ENCODE data around the gene APC2.

DNA sequence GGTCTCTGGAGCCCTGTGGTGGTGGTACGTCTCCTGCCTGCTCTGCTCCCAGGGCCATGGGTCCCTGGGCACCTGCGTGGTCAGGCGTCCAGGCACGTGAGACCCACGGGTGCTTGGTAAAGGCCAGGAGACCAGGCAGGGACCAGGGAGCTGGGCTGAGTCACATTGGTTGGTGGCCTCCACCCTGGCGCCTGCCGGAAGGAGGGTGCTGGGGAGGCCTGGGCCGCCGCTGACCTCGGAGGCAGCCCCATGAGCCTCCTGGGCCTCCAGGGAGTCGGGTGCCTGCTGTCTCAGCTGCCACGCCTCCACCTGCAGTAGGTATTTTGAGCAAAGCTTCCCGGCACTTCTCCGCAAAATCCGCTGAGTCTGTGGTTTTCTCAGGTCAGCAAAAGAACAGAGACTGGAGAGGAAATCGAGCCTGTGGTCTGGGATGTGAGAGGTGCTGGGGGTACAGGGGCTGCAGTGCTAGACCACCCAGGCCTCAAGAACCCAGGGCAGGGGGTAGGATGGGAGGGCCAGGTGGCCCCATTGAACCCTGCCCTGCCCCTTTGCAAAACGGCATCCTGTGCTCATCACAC is 70.4 kb downstream of the APC2 start:
- TF ChIP-seq CTCF (IDR thresholded peaks at IDR 0.05) (no peak), POLR2A (IDR thresholded peaks at IDR 0.05) (no peak), POLR2AphosphoS5 (IDR thresholded peaks at IDR 0.05) (no peak)

Data from prostate gland (tissue), 2 donors.